Adrenal gland (tissue), 12 donors: Measurements from ENCODE around the gene TP53I13. TPM values are rescaled to one million over a fixed set of nuclear protein-coding genes. Genes with fewer than 3 reads are reported as not detected.

Experiments
- DNase-seq, 7 donors: peaks; one replicate each; pipeline ENCODE4 v3.0.0-alpha.2; 2019 to 2020
- H3K27ac ChIP-seq, 5 donors: fragments of 200-600 bp; sonication (generic) in 4 of 5; 1 replicate in 3 of 5; 2 replicates in 2 of 5; pipeline versions ENCODE4 v1.5.1 to v1.8.0; 2016 to 2020; ENCODE audit warnings: mild to moderate bottlenecking in 1 of 5
- H3K27me3 ChIP-seq: fragments of 200-600 bp; 2 replicates; pipeline ENCODE4 v1.8.0; 2021
- H3K36me3 ChIP-seq, 2 donors: fragments of 200-600 bp; replicated peaks in 1 of 2; 1 replicate in 1 of 2; 2 replicates in 1 of 2; pipeline versions ENCODE4 v1.5.1 to v1.8.0; 2018 to 2022
- H3K4me1 ChIP-seq, 2 donors: fragments of 200-600 bp; replicated peaks in 1 of 2; 1 replicate in 1 of 2; 2 replicates in 1 of 2; pipeline versions ENCODE4 v1.5.1 to v1.8.0; 2018 to 2021
- H3K4me3 ChIP-seq, 4 donors: fragments of 200-600 bp; sonication (generic) in 3 of 4; one replicate each; pipeline ENCODE4 v1.5.1; 2016 to 2018
- H3K9me3 ChIP-seq, 3 donors: fragments of 200-600 bp; sonication (generic) in 1 of 3; replicated peaks in 1 of 3; 1 replicate in 2 of 3; 2 replicates in 1 of 3; pipeline versions ENCODE4 v1.5.1 to v1.8.0; 2016 to 2021
- POLR2A ChIP-seq, 2 donors: fragments of 450-650 bp; IDR thresholded peaks; one replicate each; pipeline ENCODE4 v1.6.1; 2017; ENCODE audit warnings: antibody characterized with exemption in 2 of 2, mild to moderate bottlenecking in 2 of 2, moderate library complexity in 1 of 2
- WGBS, 4 donors: extraction: QIAGEN DNeasy Blood & Tissue Kit in 2 of 4; methylation state at CpG; one replicate each; pipeline versions ENCODE4 v1.1.5 to v1.1.7; 2013 to 2017; 5-methylcytosine and 5-hydroxymethylcytosine counted together
- intact Hi-C, 2 donors: fragments of 100-400 bp; cut with DNase I; formaldehyde crosslinking; loops; one replicate each; pipeline versions ENCODE4 v1.14.1 to v1.15.0; 2022 to 2023
- polyA plus RNA-seq, 3 donors: library from polyadenylated mRNA; stranded (reverse); fragments of 200-250 nt in 2 of 3; fragments of 350-450 nt in 1 of 3; fragmentation: Illumina TruSeq in 1 of 3; extraction: RNeasy Lipid Tissue Mini Kit (QIAGEN cat#74804) in 1 of 3; gene quantifications; one replicate each; pipeline ENCODE4 v1.2.3, GENCODE V29; 2013 to 2014
- total RNA-seq, 9 donors: library from RNA; depleted of rRNA in 4 of 9; stranded (reverse); fragments of >200 nt in 4 of 9; fragments of 120-200 nt in 1 of 9; fragmentation: NEBNext Ultra II Directional in 1 of 9; extraction: Animal tissue kit (Norgen Biotek cat#: 25700) in 1 of 9; gene quantifications; one replicate each; pipeline versions ENCODE4 v1.1.0 to v1.2.4, GENCODE V29; 2013 to 2023
- TF ChIP-seq, protein P1 (sequence below), 6 experiments: fragments of 450-650 bp in 4 of 6; fragments of 200-600 bp in 2 of 6; sonication (generic) in 1 of 6; IDR thresholded peaks; 1 replicate in 5 of 6; 2 replicates in 1 of 6; pipeline versions ENCODE4 v1.5.1 to v1.8.0; 2016 to 2021; ENCODE audit warnings: antibody characterized with exemption in 6 of 6, mild to moderate bottlenecking in 2 of 6, moderate library complexity in 1 of 6
- donor health status: healthy with polysubstance abuse.
- donor health status: Bipolar disorder and iron deficiency.
- donor health status: DM: yes; HTN: yes; CAD: no.
- donor health status: DM: no; HTN: no; CAD: no.
- donor health status: DM: no; HTN: no; CAD: no.
- donor health status: DM: yes; HTN: yes; CAD: no.

TP53I13 gene
- total and polyA plus RNA-seq, 12 donors = 4.2 to 163 (median 45.2) TPM

DNA sequence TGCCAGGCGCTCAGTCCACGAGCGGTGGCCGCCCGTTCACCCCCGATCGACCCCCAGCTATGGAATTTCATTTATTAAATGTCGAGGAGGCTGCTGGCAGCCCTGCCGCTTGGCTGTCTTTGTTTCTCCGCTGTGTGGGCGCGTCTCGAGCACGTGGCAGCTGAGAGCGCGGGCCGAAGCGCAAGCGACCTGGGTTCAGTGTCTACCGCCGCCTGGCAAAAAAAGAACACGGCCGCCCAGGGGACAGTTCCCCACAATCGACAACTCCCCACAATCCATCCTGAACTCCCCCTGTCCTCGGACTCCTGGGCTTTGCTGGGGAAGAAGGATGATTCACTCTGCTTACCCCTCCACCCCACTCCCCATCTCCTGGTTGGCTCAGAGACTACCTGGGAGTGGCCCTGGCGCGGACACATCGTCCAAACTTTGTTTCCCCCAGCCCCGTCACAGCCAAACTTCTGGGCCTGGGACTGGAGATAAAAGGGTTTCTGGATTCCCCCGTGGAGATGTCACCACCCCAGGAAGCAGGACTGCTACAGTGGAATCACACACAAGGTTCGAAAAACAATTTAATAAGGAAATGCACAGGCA, 22.7 kb downstream of the TP53I13 start:
- Histone ChIP-seq H3K36me3 (no peaks in the 10 kb centered on the region), H3K9me3 (no peaks in the 10 kb centered on the region), H3K4me3 (peak overlapping the region in 1 of 4 donors; percentile 50), H3K27me3 (no peaks in the 10 kb centered on the region), H3K27ac (peak overlapping the region in 4 of 5 donors; percentile 10 to 84 (median 62)), H3K4me1 (peaks cover 49 to 56% of the 10 kb centered on the region in 2 donors)
- WGBS, 4 donors = 2 to 13% (median 7%) methylated on average over 12 to 31 of the region's 31 CpGs
- peak in 5 of 7 donors; percentile 51 to 65 (median 58) for DNase-seq
- TF ChIP-seq, protein P1, sequence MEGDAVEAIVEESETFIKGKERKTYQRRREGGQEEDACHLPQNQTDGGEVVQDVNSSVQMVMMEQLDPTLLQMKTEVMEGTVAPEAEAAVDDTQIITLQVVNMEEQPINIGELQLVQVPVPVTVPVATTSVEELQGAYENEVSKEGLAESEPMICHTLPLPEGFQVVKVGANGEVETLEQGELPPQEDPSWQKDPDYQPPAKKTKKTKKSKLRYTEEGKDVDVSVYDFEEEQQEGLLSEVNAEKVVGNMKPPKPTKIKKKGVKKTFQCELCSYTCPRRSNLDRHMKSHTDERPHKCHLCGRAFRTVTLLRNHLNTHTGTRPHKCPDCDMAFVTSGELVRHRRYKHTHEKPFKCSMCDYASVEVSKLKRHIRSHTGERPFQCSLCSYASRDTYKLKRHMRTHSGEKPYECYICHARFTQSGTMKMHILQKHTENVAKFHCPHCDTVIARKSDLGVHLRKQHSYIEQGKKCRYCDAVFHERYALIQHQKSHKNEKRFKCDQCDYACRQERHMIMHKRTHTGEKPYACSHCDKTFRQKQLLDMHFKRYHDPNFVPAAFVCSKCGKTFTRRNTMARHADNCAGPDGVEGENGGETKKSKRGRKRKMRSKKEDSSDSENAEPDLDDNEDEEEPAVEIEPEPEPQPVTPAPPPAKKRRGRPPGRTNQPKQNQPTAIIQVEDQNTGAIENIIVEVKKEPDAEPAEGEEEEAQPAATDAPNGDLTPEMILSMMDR (IDR thresholded peaks at IDR 0.05) = no peak
- no peak for TF ChIP-seq POLR2A (IDR thresholded peaks at IDR 0.05)
- intact Hi-C loops = no loop called here

DNA sequence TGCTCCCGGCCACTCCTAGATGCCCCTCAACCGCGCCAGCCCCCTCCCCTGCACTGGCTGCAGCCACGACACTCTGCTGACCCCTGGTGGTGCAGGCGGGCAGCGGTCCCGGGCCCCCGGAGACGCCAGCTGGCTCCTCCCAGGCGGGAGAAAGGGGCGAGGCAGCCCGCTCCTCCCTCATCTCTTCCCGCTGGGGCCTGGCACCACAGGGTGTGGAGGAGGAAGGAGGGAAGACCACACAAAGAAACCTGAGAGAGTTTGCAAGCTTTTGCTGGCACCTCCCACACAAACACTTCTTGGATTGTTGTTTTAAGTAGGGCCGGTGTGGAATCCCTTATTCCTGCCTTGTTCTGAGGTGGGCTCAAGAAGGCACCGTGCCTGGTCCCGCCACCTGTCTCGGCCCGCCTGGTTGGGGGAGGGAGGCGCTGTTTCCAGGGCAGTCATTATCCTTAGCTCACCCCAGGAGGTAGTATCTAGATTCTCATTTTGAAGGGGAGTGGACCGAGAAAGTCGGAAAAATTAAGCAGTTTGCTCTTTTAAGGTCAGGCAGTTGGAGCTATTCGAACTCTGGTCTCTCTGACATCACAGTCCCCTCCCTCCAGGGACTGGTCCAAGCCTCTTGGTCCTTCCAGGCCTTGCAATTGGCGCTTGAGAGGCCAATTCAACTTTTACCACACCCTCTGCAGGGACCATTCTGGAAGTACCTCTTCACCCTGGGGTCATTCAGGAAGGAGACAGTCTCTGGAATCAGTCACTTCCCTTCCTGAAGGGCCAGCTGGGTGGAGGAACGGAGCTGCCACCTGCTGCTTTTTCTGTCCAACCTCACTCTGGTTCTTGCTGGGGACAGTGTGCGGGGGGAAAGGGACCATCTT, 23.5 kb downstream of the TP53I13 start:
- Histone ChIP-seq H3K4me1 (peaks cover 49 to 55% of the 10 kb centered on the region in 2 donors), H3K36me3 (no peaks in the 10 kb centered on the region), H3K9me3 (no peaks in the 10 kb centered on the region), H3K27me3 (no peaks in the 10 kb centered on the region), H3K27ac (peak overlapping the region in 3 of 5 donors; percentile 48 to 84 (median 77)), H3K4me3 (peak overlapping the region in 1 of 4 donors; percentile 50)
- intact Hi-C loops = no loop called here
- WGBS, 4 donors = 12 to 19% (median 15%) methylated on average over 15 to 25 of the region's 25 CpGs
- peak in 1 of 2 donors; percentile 5 for TF ChIP-seq POLR2A (IDR thresholded peaks at IDR 0.05)
- TF ChIP-seq, protein P1 (IDR thresholded peaks at IDR 0.05) = peak; percentile 87 to 93 (median 92)
- DNase-seq = peak; percentile 80 to 93 (median 86)

DNA sequence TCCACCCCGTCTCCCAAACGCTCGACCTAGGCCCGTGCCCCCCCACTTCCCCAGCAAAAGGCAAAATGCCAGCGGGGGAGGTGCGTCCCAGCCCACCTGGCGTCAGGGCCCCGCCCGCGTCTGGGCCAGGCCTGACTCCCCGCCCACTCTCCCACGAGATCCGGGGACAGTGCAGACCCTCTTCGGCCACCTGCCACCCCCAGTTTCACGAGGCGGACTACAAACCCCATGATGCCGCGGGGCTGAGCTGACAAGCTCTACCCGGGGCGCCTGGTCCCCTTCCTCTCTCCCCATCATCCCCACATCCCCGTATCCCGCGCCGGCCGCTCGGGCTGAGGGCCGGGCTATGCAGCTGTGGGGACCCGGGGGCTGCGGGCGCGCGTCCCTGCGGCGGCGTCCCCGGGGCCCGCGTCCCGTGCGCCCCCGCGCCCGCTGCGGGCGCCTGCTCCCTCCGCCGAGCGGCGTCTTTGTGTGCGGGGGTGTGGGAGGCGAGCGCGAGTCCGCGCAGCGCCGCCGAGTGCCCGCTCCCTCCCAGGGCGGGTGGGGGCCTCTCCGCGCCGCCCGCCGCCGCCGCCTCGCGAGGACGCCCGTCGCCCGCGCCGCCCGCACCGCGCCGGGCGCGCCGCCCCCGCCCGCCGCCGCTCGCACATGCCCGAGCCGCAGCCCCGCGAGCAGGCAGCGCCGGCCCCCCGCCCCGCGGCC, 24.5 kb downstream of the TP53I13 start, which contains the start of gene ANKRD13B:
Gene ANKRD13B (plus strand): TSS at position 283 of the 702 bp plus-strand sequence. CDS start 490 bp downstream, outside the sequence.
- intact Hi-C loops = no loop called here
- H3K4me1 ChIP-seq = peaks cover 45 to 47% of the 10 kb centered on the region in 2 donors
- peak in 2 of 7 donors; percentile 22 to 48 for DNase-seq
- no peaks in the 10 kb centered on the region for H3K27me3 ChIP-seq
- peak within 1 kb of the TSS in 3 of 4 donors; percentile 10 to 84 (median 34) for H3K4me3 ChIP-seq
- 0 to 1% (median 0%) methylated on average over 48 to 96 of the region's 96 CpGs; no CpG with 5 or more reads in 1 of the 4 donors for WGBS, 4 donors
- H3K27ac ChIP-seq = peak within 1 kb of the TSS in 3 of 5 donors; percentile 48 to 84 (median 77)
- H3K36me3 ChIP-seq = no peaks in the 10 kb centered on the region
- TF ChIP-seq POLR2A (IDR thresholded peaks at IDR 0.05) = no peak
- TF ChIP-seq, protein P1 (IDR thresholded peaks at IDR 0.05) = no peak
- no peaks in the 10 kb centered on the region for H3K9me3 ChIP-seq
